ENCODE results near the gene PRSS22. TPM values are rescaled to one million over a fixed set of nuclear protein-coding genes. Genes with fewer than 3 reads are reported as not detected.

The PRSS22 gene
- total and polyA plus RNA-seq, 2 experiments from 2014 or later = 1.3 to 2.0 TPM

DNA sequence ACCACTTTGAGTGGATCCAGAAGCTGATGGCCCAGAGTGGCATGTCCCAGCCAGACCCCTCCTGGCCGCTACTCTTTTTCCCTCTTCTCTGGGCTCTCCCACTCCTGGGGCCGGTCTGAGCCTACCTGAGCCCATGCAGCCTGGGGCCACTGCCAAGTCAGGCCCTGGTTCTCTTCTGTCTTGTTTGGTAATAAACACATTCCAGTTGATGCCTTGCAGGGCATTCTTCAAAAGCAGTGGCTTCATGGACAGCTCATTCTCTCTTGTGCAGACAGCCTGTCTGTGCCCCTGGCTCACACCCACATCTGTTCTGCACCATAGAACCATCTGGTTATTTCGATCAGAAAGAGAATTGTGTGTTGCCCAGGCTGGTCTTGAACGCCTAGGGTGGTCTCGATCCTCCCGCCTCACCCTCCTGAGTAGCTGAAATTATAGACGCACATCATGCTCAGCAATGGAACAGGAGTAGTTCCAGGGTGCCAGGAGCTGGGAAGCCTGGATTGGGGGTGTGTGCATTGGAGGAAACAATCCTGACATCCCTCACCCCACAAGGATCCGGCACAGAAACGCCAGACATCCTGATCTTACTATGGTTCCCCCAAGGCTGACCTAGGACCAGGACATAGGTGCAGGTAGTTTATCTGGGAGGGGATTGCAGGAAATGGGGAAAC, 36.3 kb downstream of the PRSS22 start:
- Histone ChIP-seq H3K4me3 (no peak overlapping the region), H2AFZ (no peak overlapping the region), H3K4me2 (no peak overlapping the region), H3F3A (replicated peaks; ENCODE audit: low read depth) (no peaks in the 10 kb centered on the region), H3K27me3 (ENCODE audit: insufficient read depth) (no peaks in the 10 kb centered on the region), H4K20me1 (replicated peaks; ENCODE audit: insufficient read depth) (no peaks in the 10 kb centered on the region), H3K36me3 (ENCODE audit: insufficient read depth) (no peaks in the 10 kb centered on the region), H3K79me2 (replicated peaks; ENCODE audit: insufficient read depth) (no peaks in the 10 kb centered on the region), H3K4me1 (ENCODE audit: insufficient read depth) (no peaks in the 10 kb centered on the region), H3K27ac (ENCODE audit: low read depth) (no peak overlapping the region), H3K9me2 (ENCODE audit: insufficient read depth) (no peaks in the 10 kb centered on the region)
- H3K4me1 Mint-ChIP-seq = no peaks in the 10 kb centered on the region
- H3K27me3 Mint-ChIP-seq (ENCODE audit: insufficient read depth, low read depth, poor library complexity) = peaks cover 6% of the 10 kb centered on the region
- H3K27ac Mint-ChIP-seq = no peak overlapping the region
- ATAC-seq = no peak
- no peaks in the 10 kb centered on the region for H3K9me3 Mint-ChIP-seq
- DNase-seq (ENCODE audit: low spot score) = no peak
- TF ChIP-seq ETS1 (IDR thresholded peaks at IDR 0.05) (no peak), JUNB (IDR thresholded peaks at IDR 0.05; ENCODE audit: unreplicated experiment) (no peak), NANOG (IDR thresholded peaks at IDR 0.05; ENCODE audit: borderline replicate concordance) (no peak), POLR2AphosphoS5 (IDR thresholded peaks at IDR 0.05; ENCODE audit: low read depth) (no peak), CREB1 (CRISPR knock-in tag; IDR thresholded peaks at IDR 0.05; ENCODE audit: low read depth) (no peak), EZH2 (IDR thresholded peaks at IDR 0.05; ENCODE audit: low read depth, unreplicated experiment) (no peak), EZH2phosphoT487 (IDR thresholded peaks at IDR 0.05; ENCODE audit: unreplicated experiment) (no peak), ZNF331 (CRISPR knock-in tag; IDR thresholded peaks at IDR 0.05; ENCODE audit: low read depth) (no peak), ZNF114 (CRISPR knock-in tag; IDR thresholded peaks at IDR 0.05) (no peak), ZNF462 (CRISPR knock-in tag; IDR thresholded peaks at IDR 0.05) (no peak), STAT1 (IDR thresholded peaks at IDR 0.05; ENCODE audit: unreplicated experiment) (no peak)
- TF ChIP-seq, protein P1, sequence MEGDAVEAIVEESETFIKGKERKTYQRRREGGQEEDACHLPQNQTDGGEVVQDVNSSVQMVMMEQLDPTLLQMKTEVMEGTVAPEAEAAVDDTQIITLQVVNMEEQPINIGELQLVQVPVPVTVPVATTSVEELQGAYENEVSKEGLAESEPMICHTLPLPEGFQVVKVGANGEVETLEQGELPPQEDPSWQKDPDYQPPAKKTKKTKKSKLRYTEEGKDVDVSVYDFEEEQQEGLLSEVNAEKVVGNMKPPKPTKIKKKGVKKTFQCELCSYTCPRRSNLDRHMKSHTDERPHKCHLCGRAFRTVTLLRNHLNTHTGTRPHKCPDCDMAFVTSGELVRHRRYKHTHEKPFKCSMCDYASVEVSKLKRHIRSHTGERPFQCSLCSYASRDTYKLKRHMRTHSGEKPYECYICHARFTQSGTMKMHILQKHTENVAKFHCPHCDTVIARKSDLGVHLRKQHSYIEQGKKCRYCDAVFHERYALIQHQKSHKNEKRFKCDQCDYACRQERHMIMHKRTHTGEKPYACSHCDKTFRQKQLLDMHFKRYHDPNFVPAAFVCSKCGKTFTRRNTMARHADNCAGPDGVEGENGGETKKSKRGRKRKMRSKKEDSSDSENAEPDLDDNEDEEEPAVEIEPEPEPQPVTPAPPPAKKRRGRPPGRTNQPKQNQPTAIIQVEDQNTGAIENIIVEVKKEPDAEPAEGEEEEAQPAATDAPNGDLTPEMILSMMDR (conservative IDR thresholded peaks at IDR 0.05; ENCODE audit: low read depth in 2 of 2) = no peak
- TF ChIP-seq, protein P2, sequence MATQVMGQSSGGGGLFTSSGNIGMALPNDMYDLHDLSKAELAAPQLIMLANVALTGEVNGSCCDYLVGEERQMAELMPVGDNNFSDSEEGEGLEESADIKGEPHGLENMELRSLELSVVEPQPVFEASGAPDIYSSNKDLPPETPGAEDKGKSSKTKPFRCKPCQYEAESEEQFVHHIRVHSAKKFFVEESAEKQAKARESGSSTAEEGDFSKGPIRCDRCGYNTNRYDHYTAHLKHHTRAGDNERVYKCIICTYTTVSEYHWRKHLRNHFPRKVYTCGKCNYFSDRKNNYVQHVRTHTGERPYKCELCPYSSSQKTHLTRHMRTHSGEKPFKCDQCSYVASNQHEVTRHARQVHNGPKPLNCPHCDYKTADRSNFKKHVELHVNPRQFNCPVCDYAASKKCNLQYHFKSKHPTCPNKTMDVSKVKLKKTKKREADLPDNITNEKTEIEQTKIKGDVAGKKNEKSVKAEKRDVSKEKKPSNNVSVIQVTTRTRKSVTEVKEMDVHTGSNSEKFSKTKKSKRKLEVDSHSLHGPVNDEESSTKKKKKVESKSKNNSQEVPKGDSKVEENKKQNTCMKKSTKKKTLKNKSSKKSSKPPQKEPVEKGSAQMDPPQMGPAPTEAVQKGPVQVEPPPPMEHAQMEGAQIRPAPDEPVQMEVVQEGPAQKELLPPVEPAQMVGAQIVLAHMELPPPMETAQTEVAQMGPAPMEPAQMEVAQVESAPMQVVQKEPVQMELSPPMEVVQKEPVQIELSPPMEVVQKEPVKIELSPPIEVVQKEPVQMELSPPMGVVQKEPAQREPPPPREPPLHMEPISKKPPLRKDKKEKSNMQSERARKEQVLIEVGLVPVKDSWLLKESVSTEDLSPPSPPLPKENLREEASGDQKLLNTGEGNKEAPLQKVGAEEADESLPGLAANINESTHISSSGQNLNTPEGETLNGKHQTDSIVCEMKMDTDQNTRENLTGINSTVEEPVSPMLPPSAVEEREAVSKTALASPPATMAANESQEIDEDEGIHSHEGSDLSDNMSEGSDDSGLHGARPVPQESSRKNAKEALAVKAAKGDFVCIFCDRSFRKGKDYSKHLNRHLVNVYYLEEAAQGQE (IDR thresholded peaks at IDR 0.05; ENCODE audit: unreplicated experiment) = no peak
- H3K4me3 Mint-ChIP-seq = no peak overlapping the region
- H3K36me3 Mint-ChIP-seq (ENCODE audit: low read depth) = no peaks in the 10 kb centered on the region

Data from GM23338 (cell line).